HG03196 (cell line): Measurements from ENCODE around the gene FGGY.
A peak's percentile ranks its signal among the peaks of the same experiment; 100 is the strongest.
"Not testable (repeated sequence)": the region's sequence is repeated elsewhere in the genome, so short reads cannot be mapped to it uniquely, and the experiment has no call there.

Source experiments
- ATAC-seq: cut with Tn5 transposase; IDR thresholded peaks from one replicate; pipeline ENCODE4 v1.9.1; 2021; ENCODE audit not compliant: unreplicated experiment

FGGY gene

DNA sequence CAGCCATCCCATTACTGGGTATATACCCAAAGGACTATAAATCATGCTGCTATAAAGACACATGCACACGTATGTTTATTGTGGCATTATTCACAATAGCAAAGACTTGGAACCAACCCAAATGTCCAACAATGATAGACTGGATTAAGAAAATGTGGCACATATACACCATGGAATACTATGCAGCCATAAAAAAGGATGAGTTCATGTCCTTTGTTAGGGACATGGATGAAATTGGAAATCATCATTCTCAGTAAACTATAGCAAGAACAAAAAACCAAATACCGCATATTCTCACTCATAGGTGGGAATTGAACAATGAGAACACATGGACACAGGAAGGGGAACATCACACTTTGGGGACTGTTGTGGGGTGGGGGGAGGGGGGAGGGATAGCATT, 241.6 kb downstream of the FGGY start:
- ATAC-seq, result not testable (repeated sequence)

- ATAC-seq, result no peak
These were observed 243.2 kb downstream of the FGGY start for GRCh38 chr1:59539961-59540681.

- ATAC-seq, result no peak
These were observed 244.3 kb downstream of the FGGY start for GRCh38 chr1:59541161-59541560.

DNA sequence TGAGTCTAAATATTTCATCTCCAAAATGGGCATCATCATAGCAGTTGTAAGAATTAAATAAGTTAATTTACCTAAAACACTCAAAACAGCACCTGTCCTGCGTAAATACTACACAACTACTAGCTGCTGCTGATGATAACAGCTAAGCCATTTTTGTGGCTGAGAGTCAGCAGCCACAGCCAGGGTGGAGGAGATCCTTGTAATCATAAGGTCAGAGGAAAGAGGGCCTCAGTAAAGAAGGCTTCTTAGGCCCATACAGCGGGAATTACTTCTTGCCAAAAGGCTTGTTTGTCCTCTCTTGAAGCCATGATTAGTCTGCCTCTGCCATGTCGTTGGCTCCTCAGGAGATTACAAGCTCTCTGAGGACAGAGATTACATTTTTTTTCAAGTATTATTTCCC, 245.0 kb downstream of the FGGY start:
- ATAC-seq, result no peak

GRCh38 chr1:59543211-59543668, 246.3 kb downstream of the FGGY start:
- no peak for ATAC-seq

- no peak for ATAC-seq
These were observed 247.9 kb downstream of the FGGY start for GRCh38 chr1:59544615-59545293.

- ATAC-seq, result no peak
These were observed 248.9 kb downstream of the FGGY start for GRCh38 chr1:59545830-59546229.

- no peak for ATAC-seq
These were observed 252.4 kb downstream of the FGGY start for GRCh38 chr1:59549066-59549837.

- ATAC-seq, result no peak
These were observed 253.0 kb downstream of the FGGY start for GRCh38 chr1:59549903-59550302.

GRCh38 chr1:59552007-59552406, 255.1 kb downstream of the FGGY start:
- ATAC-seq, result no peak

DNA sequence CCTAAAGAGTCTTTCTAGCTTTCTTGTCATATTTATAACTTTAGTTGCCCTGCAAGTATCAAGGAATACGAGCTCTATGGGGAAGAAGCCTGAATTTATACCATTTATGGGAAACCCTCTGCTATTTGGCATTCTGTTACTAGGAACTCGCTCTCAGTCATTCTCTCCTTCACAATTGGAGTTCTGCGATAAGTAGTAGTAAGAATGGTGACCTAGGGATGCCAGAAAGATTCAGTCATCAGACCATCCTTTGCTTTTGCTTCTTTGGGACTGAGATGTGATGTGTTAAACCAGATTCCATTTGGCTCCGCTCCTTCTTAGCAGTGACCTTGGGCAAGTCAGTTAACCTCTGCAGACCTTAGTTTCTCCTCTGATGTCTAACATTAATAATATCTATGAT, 256.5 kb downstream of the FGGY start:
- no peak for ATAC-seq

DNA sequence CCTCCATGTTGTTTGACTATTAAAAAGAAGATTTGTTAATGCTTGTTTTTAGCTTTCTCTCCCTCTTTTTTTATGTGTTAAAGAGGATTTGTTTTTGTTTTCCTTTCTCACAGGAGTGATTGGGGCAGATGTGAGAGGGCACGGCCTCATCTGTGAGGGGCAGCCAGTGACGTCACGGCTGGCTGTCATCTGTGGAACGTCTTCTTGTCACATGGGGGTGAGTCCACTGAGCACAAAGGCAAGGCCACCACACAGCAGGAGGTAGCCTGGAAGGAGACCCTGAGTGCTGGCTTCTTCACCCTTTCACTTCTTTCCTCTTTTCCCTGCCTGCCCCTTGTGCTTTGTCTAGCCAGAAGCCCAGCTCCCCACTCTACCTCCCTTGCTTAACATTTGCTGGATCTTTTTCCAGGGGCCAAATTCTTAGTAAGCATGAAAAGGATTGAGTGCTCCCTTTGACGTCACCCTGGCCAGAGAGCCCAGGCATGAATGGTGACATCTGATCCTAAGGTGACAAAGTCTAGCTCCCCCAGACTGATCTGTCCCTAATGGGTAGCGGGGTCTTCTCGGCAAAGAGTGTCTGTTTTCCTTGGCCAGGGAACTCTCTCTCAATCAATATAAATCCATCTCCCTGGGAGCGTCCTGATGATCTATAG, 257.2 kb downstream of the FGGY start:
- ATAC-seq, result no peak

- ATAC-seq, result no peak
These were observed 257.9 kb downstream of the FGGY start for GRCh38 chr1:59554752-59555151.

GRCh38 chr1:59556398-59556797, 259.5 kb downstream of the FGGY start:
- no peak for ATAC-seq

GRCh38 chr1:59556802-59557548, 260.1 kb downstream of the FGGY start:
- no peak for ATAC-seq

- ATAC-seq, result no peak
These were observed 260.6 kb downstream of the FGGY start for GRCh38 chr1:59557549-59557885.

DNA sequence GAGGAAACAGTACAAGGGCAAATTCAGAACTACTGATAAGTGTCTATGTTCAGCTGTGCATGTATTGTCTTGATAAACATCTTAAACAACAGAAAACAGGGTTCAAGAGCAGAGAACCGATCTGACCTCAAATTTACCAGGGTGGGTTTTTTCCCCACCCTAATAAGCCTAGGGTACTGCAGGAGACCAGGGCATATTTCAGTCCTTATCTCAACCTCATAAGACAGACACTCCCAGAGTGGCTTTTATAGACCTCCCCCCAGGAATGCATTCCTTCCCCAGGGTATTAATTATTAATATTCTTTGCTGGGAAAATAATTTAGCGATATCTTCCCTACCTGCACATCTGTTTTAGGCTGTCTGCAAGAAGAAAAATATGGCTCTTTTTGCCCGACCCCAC, 261.7 kb downstream of the FGGY start:
- ATAC-seq, result not testable (repeated sequence)

GRCh38 chr1:59560807-59561450, 264.0 kb downstream of the FGGY start:
- peak; percentile 77 for ATAC-seq

- no peak for ATAC-seq
These were observed 264.9 kb downstream of the FGGY start for GRCh38 chr1:59561796-59562195.

DNA sequence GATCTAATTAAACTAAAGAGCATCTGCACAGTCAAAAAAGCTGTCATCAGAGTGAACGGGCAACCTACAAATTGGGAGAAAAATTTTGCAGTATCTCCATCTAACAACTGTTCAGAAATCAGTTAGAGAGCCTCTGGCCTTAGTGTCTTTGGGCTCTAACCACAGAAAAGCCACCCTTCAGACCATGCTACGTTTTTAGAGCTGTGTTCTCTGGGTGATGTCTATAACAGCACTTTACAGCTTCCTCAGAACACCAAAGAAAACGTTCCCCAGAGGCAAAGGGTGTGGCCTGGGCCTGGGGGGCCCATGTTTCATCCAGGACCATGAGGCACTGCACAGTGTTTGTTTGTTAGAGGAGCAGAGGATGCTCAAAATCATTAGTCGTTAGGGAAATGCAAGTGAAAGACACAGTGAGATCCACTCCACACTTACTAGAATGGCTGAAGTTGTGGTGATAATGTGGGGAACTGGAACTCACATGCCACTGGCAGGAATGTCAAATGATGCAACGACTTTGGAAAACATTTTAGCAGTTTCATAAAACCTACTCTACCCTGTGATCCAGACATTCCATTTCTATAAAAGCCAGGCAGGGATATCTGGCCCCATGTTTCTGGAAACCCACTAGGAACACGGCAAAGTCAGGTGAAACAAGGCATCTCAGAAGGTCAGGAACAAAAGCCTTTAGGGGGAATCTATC, 267.4 kb downstream of the FGGY start:
- no peak for ATAC-seq
